Lower leg skin (tissue), 4 donors: ENCODE measurements around the gene CHAF1B. TPM values are rescaled to one million over a fixed set of nuclear protein-coding genes. Genes with fewer than 3 reads are reported as not detected.
"Not testable (repeated sequence)": the region's sequence is repeated elsewhere in the genome, so short reads cannot be mapped to it uniquely, and the experiment has no call there.

Experiments used
- DNase-seq, 2 donors: peaks; one replicate each; pipeline ENCODE4 v3.0.0-alpha.2; 2019; ENCODE audit warnings: low spot score in 2 of 2
- H3K4me3 ChIP-seq: fragments of 200-600 bp; sonication (generic); 2 replicates; pipeline ENCODE4 v1.5.1; 2017; ENCODE audit warnings: mild to moderate bottlenecking, low read depth; ENCODE audit not compliant: poor library complexity, severe bottlenecking
- CTCF ChIP-seq, 3 donors: fragments of 450-650 bp; IDR thresholded peaks; one replicate each; pipeline ENCODE4 v1.5.1; 2016; ENCODE audit warnings: antibody characterized with exemption in 3 of 3, mild to moderate bottlenecking in 3 of 3, moderate library complexity in 2 of 3
- POLR2A ChIP-seq, 2 donors: fragments of 450-650 bp; IDR thresholded peaks; one replicate each; pipeline ENCODE4 v1.6.1; 2016 to 2017; ENCODE audit warnings: antibody characterized with exemption in 2 of 2, mild to moderate bottlenecking in 1 of 2, moderate library complexity in 1 of 2
- WGBS, 2 donors: methylation state at CpG; one replicate each; pipeline ENCODE4 v1.1.5; 2018; 5-methylcytosine and 5-hydroxymethylcytosine counted together
- intact Hi-C: fragments of 100-400 bp; cut with DNase I; formaldehyde crosslinking; loops from one replicate; pipeline ENCODE4 v1.15.0; 2023; ENCODE audit warnings: low total_unique reads
- total RNA-seq, 4 donors: library from RNA; depleted of rRNA; stranded (reverse); fragments of >200 nt; gene quantifications; one replicate each; pipeline ENCODE4 v1.1.0, GENCODE V29; 2016

The CHAF1B gene
- total RNA-seq, 4 donors from 2014 or later, result 1.6 to 3.0 (median 2.1) TPM

GRCh38 chr21:36395353-36396111 is 10.3 kb downstream of the CHAF1B start:
- no peak overlapping the region for H3K4me3 ChIP-seq
- intact Hi-C loops, result no loop called here
- WGBS, 2 donors, result 88 to 91% methylated on average over 6 of the region's 6 CpGs
- DNase-seq, result no peak
- TF ChIP-seq POLR2A (IDR thresholded peaks at IDR 0.05) (no peak), CTCF (IDR thresholded peaks at IDR 0.05) (no peak)

- intact Hi-C loops, result no loop called here
- no peak overlapping the region for H3K4me3 ChIP-seq
- DNase-seq, result no peak
- no peak for TF ChIP-seq POLR2A (IDR thresholded peaks at IDR 0.05)
- no peak for TF ChIP-seq CTCF (IDR thresholded peaks at IDR 0.05)
- whole genome bisulfite sequencing, 2 donors, result 80 to 85% methylated on average over 3 of the region's 3 CpGs
Observed at GRCh38 chr21:36396325-36396724, 11.1 kb downstream of the CHAF1B start.

GRCh38 chr21:36396971-36397370 is 11.8 kb downstream of the CHAF1B start:
- intact Hi-C loops, result no loop called here
- WGBS, 2 donors, result 95 to 96% methylated on average over 4 of the region's 4 CpGs
- DNase-seq, result no peak
- H3K4me3 ChIP-seq, result no peak overlapping the region
- no peak for TF ChIP-seq POLR2A (IDR thresholded peaks at IDR 0.05)
- TF ChIP-seq CTCF (IDR thresholded peaks at IDR 0.05), result no peak

- no peak overlapping the region for H3K4me3 ChIP-seq
- WGBS, 2 donors, result 77 to 88% methylated on average over 5 of the region's 5 CpGs
- no peak for DNase-seq
- TF ChIP-seq CTCF (IDR thresholded peaks at IDR 0.05), result no peak
- TF ChIP-seq POLR2A (IDR thresholded peaks at IDR 0.05), result no peak
- intact Hi-C loops, result no loop called here
Observed at GRCh38 chr21:36397606-36398005, 12.4 kb downstream of the CHAF1B start.

GRCh38 chr21:36399736-36400135 is 14.5 kb downstream of the CHAF1B start:
- H3K4me3 ChIP-seq, DNase-seq, intact Hi-C loops: not testable (repeated sequence)
- WGBS, 2 donors, result 94 to 96% methylated on average over 9 of the region's 9 CpGs

- TF ChIP-seq CTCF (IDR thresholded peaks at IDR 0.05), result no peak
- TF ChIP-seq POLR2A (IDR thresholded peaks at IDR 0.05), result no peak
- DNase-seq, result no peak
- intact Hi-C loops, result no loop called here
- H3K4me3 ChIP-seq, result no peak overlapping the region
- WGBS, 2 donors, result 97% methylated on average over 8 of the region's 8 CpGs
Observed at GRCh38 chr21:36400719-36401118, 15.5 kb downstream of the CHAF1B start.
